K562 treated with DMSO at 1 percent for 4 hours (cell line): ENCODE measurements around the gene PRDX2. TPM values are rescaled to one million over a fixed set of nuclear protein-coding genes. Genes with fewer than 3 reads are reported as not detected.

Experiments used
- total RNA-seq: library from RNA; unstranded; fragments of 300-600 nt; gene quantifications from 2 replicates; pipeline ENCODE4 v1.2.3, GENCODE V29; 2022; ENCODE audit not compliant: insufficient read depth

Gene PRDX2
- total RNA-seq = 371 and 398 TPM in 2 replicates

DNA sequence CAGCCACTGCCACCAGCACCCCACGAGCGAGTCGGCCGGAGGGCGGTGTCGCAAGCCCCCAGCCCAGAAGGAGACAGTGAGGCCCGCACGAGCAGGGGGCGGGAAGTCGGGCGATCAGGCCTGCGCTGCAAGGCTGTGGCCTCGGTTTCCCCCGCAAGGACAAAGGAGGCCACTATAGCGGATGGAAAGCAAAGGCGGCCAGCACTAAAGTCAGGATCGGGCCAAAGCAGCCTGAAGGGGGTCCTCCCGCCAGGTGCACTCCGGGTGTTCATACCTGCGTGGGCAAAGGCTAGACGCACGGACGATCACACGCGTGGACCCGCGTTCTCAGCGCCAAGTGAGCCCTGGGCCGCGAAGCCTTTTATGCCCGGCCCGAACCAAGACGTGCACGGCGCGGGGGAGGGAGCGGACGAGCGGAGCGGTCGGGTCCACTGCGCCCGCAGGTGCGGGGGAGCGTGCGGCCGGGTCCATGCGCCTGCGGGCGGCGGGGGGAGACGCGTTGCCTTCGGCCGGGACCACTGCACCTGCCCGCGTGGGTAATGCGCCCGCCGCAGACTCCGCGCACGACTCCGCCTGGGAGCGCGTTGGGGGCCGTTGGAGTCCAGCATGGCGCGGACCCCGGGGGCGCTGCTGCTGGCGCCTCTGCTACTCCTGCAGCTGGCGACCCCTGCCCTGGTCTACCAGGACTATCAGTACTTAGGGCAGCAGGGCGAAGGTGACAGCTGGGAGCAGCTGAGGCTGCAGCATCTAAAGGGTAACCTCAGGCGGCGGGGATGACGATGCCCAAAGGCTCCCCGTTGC, at the start of gene PRDX2, which contains the start of gene THSD8:
TSS of gene PRDX2 (minus strand) at position 335 of the 801 bp plus-strand sequence. CDS start 539 bp downstream, outside the sequence.
TSS of gene THSD8 (plus strand) at position 604 of the 801 bp plus-strand sequence. CDS start at position 607, 3 bp downstream.

DNA sequence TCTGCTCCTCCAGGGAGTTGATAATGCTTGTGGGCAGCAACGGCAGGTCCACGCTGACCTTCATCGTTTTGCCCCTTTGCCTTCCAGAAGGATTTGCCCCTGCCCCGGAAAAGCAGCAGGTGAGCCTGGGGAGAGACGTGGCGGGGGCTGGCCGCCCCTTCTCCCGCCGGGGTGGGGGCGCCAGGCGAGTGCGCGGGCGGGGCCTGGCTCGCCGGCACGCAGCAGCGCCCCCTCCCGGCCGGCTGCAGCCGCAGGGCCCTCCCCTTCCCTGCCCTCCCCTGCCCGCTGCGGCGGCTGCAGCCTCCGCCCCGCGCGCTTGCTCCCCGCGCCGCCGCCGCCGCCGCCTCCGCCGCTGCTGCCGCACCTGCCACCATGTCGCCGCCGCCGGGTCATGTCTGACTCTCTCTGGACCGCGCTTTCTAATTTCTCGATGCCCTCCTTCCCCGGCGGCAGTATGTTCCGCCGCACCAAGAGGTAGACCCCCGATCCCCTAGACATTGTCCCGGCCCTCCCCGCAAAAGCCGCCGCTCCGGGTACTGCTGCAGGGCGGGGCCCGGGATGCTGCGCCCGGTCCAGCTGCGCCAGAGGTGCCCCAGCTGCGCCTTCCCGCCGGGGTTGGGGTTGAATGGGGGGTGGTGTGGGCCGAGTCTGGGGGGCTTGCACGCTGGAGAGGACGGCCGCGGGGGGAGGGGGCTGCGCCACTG, 36.7 kb upstream of the PRDX2 start, which contains the start of gene MAST1:
TSS of gene MAST1 (plus strand) at position 334 of the 704 bp plus-strand sequence. CDS start at position 392, 58 bp downstream.

DNA sequence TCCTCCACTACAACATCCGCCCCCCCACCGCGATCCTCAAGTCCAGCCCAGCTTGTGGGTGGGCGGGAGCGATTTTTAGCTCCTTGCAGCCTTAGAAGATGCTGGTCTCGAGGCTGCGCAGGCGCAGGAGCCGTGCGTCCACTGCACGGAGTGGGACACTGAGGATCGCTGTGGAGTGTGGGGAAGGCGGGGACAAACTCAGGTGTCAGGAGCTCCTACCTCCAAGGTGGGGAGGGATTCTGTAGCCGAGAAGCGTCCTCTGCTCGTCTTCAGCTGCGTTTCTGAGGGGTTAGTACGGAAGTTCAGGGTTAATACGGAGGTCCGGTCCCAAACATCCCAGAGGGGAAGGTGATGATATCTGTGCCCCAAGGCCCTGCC, 33.0 kb upstream of the PRDX2 start, which contains the start of gene RTBDN:
TSS of gene RTBDN (minus strand) at position 14 of the 378 bp plus-strand sequence. CDS start 4,600 bp downstream, outside the sequence.

DNA sequence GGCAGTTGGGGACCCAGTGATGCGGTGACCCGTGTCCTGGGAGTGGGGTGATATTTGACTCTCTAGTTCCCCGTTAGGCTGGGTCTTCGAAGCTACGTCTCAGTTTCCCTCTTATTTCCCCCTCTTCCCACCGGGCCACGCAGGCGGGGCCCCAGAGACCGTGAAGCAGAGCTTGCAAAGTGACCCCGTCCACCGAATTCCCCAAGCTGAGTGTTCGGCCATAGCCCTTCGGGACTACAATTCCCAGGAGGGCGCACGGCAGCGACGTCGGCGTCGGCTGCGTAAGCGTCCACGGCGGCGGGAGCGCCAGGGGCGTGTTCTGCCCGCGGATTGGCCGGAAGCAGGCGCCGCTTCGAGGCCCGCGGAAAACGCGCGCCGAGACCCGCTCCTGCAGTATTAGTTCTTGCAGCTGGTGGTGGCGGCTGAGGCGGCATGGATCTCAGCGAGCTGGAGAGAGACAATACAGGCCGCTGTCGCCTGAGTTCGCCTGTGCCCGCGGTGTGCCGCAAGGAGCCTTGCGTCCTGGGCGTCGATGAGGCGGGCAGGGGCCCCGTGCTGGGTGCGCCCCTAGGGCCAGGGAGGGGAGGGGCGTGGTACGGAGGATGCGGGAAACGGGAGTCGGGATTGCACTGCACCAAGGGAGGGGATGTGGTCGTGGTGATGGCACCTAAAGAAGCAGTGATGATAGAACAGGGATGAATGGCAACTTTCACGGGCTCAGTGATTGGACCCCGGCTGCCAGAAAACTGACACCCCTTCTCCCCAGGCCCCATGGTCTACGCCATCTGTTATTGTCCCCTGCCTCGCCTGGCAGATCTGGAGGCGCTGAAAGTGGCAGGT, 4.9 kb upstream of the PRDX2 start, which contains the start of gene RNASEH2A:
TSS of gene RNASEH2A (plus strand) at position 343 of the 840 bp plus-strand sequence. CDS start at position 433, 90 bp downstream.

DNA sequence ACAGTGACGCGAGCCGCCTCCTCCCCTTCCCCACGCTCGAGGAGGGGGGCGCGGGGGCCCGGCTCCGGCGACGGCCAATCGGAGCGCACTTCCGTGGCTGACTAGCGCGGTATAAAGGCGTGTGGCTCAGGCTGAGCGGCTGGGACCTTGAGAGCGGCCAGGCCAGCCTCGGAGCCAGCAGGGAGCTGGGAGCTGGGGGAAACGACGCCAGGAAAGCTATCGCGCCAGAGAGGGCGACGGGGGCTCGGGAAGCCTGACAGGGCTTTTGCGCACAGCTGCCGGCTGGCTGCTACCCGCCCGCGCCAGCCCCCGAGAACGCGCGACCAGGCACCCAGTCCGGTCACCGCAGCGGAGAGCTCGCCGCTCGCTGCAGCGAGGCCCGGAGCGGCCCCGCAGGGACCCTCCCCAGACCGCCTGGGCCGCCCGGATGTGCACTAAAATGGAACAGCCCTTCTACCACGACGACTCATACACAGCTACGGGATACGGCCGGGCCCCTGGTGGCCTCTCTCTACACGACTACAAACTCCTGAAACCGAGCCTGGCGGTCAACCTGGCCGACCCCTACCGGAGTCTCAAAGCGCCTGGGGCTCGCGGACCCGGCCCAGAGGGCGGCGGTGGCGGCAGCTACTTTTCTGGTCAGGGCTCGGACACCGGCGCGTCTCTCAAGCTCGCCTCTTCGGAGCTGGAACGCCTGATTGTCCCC, 10.1 kb downstream of the PRDX2 start, which contains the start of gene JUNB:
TSS of gene JUNB (plus strand) at position 142 of the 706 bp plus-strand sequence. CDS start at position 428, 286 bp downstream.

DNA sequence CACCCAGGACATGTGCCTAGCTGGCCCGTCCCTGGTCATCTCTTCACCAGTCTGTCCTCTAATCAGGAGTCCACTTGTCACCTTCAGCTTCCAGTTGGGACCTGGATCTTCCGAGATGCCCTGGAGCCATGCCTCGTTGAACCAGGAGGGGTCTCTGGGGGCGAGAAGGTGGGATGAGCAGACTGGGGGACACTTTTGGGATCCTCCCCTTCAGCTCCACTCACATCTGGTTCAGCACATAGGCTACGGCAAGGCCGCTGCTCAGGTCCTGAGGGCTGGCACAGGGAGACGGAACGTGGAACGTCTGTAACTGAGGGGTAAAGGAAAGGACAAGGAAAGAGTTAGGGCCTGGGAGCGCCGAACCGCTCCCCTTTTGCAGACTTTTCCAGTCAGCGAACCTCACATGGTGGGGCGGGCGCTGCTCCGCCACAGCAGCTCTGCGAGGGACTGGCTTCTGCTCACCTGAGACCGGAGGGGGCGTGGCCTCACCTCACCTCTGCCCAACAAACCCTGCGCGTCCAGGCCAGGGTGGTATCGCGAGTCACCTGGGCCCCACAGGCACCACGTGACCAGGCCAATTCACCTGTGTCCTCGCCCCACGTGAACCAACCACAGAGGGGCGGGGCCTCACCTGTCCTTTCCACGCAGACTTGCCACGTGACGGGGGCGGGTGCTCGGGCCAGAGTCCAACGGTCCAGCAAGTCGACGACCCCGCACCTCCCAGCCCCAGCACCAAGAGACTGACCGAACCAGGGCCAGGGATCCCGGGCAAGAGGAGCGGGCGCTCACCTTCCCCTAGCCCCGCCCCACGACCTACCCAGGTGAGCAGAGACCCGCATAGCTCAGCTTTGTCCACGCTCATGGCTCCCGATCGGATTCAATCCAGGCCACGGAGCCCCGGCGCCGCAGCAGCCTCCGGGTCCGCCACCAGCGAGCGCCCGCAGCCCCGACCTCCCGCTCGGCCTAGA, 26.7 kb downstream of the PRDX2 start, which contains the start of gene HOOK2:
TSS of gene HOOK2 (minus strand) at position 965 of the 968 bp plus-strand sequence. CDS start at position 862, 103 bp downstream.

DNA sequence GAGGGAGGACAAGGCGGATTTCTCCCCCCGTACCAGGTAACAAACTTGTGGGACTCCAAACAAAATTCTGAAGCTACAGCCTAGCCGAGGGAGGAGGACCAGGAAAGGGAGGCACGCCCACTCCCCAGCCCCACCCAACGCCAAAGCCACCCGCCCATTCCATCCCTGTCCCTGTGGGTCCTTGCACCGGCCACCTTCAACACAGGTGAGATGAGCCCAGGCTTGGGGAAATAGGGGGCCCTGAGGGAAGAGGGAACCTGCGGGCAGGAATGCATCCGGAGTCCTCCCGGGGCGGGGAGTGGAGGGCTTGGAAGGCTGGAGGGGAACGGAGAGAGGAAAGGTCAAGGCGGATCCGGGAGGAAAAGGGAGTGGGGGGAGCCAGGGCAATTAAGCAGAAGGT, 50.0 kb downstream of the PRDX2 start, which contains the start of gene BEST2:
TSS of gene BEST2 (plus strand) at position 157 of the 400 bp plus-strand sequence. CDS start 802 bp downstream, outside the sequence.

Other genes with a start within 250 kb of the PRDX2 start
- gene ZNF490, start 191.0 kb downstream of the PRDX2 start, total RNA-seq = 1.8 TPM in 2 replicates
- 4.7 and 5.7 TPM in 2 replicates for gene ZNF791, start 190.9 kb downstream of the PRDX2 start, total RNA-seq
- gene MAN2B1, start 135.1 kb downstream of the PRDX2 start, total RNA-seq = 112 and 118 TPM in 2 replicates
- 13.2 and 16.5 TPM in 2 replicates for gene WDR83, start 135.0 kb downstream of the PRDX2 start, total RNA-seq
- 115 and 119 TPM in 2 replicates for gene DHPS, start 119.9 kb downstream of the PRDX2 start, total RNA-seq
- gene GNG14, start 113.8 kb downstream of the PRDX2 start, total RNA-seq = not detected in 2 replicates
- gene FBXW9, start 105.2 kb downstream of the PRDX2 start, total RNA-seq = 9.8 and 12.8 TPM in 2 replicates
- 24.6 and 26.8 TPM in 2 replicates for gene TNPO2, start 77.9 kb downstream of the PRDX2 start, total RNA-seq
- gene TRIR, start 67.1 kb downstream of the PRDX2 start, total RNA-seq = 429 and 468 TPM in 2 replicates
- 93.8 and 110 TPM in 2 replicates for gene GET3, start 64.3 kb downstream of the PRDX2 start, total RNA-seq
- not detected in 2 replicates for gene BEST2, start 50.0 kb downstream of the PRDX2 start, total RNA-seq
- 14.4 and 15.7 TPM in 2 replicates for gene HOOK2, start 26.2 kb downstream of the PRDX2 start, total RNA-seq
- 74.2 and 74.3 TPM in 2 replicates for gene JUNB, start 10.3 kb downstream of the PRDX2 start, total RNA-seq
- 2.4 TPM in 1 of 2 replicates, not detected in the other for gene THSD8, start 269 bp upstream of the PRDX2 start, total RNA-seq
- 55.9 and 64.5 TPM in 2 replicates for gene RNASEH2A, start 4.8 kb upstream of the PRDX2 start, total RNA-seq
- gene RTBDN, start 32.8 kb upstream of the PRDX2 start, total RNA-seq = not detected in 2 replicates
- 5.8 and 8.0 TPM in 2 replicates for gene MAST1, start 36.7 kb upstream of the PRDX2 start, total RNA-seq
- gene DNASE2, start 79.6 kb upstream of the PRDX2 start, total RNA-seq = 145 and 148 TPM in 2 replicates
- gene KLF1, start 85.4 kb upstream of the PRDX2 start, total RNA-seq = 30.8 and 50.0 TPM in 2 replicates
- 10.2 and 12.5 TPM in 2 replicates for gene GCDH, start 89.4 kb upstream of the PRDX2 start, total RNA-seq
- gene SYCE2, start 117.5 kb upstream of the PRDX2 start, total RNA-seq = 1.4 and 2.5 TPM in 2 replicates
- 105 and 107 TPM in 2 replicates for gene FARSA, start 131.9 kb upstream of the PRDX2 start, total RNA-seq
- 624 and 631 TPM in 2 replicates for gene CALR, start 136.8 kb upstream of the PRDX2 start, total RNA-seq
- 148 and 165 TPM in 2 replicates for gene RAD23A, start 144.1 kb upstream of the PRDX2 start, total RNA-seq
- 32.9 and 34.3 TPM in 2 replicates for gene GADD45GIP1, start 155.4 kb upstream of the PRDX2 start, total RNA-seq
- 0.71 TPM in 1 of 2 replicates, not detected in the other for gene DAND5, start 167.8 kb upstream of the PRDX2 start, total RNA-seq
- 7.7 and 11.9 TPM in 2 replicates for gene NFIX, start 193.7 kb upstream of the PRDX2 start, total RNA-seq